Fibroblast of peridontal ligament (primary cell): Measurements from ENCODE around the gene PUM2.
"Not testable (repeated sequence)": the region's sequence is repeated elsewhere in the genome, so short reads cannot be mapped to it uniquely, and the experiment has no call there.

Source experiments
- DNase-seq: peaks from one replicate; pipeline ENCODE4 v3.0.0-alpha.2; 2010; ENCODE audit errors: extremely low read depth

The PUM2 gene

DNA sequence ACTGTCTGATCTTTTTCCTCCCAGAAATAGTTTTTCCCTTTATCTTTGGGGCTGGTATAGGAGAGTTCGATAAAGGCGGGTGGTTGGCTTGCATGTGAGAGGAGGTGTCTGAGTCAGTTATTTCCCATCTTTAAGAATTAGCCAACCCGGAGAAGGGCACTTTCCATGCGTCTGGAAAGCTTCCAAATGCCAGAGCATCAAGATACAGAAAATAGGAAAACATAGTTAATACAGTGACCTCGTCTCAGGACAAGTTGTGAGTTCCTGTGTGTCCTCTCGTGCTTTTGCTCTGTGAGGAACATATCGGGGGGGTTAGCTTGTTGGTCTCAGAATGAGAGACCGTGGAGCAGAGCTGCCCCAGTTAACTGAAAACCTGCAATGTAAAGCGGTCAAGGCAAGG is 18.7 kb upstream of the PUM2 start:
- no peak for DNase-seq

DNA sequence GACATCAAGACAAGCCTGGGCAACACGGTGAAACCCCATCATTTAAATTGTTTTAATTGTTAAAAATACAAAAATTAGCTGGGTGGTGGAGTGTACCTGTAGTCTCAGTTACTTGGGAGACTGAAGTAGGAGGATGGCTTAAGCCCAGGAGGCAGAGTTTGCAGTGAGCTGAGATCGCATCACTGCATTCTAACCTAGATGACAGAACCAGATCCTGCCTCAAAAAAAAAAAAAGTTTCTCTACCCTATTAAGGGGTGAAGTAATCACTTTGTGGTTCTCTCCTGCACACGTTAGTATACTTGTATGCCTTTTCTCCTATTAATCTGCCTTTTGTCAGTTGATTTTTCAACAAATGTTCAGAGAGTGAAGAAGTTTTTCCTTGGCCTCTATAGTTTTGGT is 18.1 kb upstream of the PUM2 start:
- no peak for DNase-seq

DNA sequence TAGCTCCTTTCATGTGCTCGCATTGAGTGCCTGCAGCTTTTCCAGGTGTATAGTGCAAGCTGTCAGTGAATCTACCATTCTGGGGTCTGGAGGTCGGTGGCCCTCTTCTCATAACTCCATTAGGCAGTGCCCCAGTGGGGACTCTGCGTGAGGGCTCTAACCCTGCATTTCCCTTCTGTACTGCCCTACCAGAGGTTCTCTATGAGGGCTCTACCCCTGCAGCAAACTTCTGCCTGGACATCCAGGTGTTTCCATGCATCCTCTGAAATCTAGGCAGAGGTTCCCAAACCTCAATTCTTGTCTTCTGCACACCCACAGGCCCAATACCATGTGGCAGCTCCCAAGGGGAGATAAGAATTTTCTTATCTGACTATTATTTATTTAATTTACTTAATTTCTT is 17.3 kb upstream of the PUM2 start:
- DNase-seq, result not testable (repeated sequence)

DNA sequence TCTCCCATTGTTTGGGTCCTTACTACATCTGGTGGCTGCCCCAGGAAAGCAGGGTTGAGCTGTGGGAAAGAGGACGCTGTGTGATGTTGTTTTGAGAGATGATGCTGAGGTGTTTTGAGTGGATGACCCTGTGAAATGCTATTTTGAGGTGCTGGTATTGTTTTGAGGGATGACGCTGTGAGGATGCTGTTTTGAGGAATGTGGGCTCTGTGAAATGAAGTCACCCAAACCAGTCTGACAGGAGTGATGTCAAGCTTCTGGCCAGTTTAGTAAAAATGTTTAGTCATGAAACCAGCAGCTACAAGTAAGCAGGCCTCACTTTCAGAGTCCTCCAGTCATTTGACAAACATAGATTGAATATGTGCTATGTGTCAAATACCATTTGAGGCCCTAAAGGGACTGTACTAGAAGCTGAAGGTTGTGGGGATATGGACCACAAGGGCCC is 16.1 kb upstream of the PUM2 start:
- DNase-seq, result no peak

DNA sequence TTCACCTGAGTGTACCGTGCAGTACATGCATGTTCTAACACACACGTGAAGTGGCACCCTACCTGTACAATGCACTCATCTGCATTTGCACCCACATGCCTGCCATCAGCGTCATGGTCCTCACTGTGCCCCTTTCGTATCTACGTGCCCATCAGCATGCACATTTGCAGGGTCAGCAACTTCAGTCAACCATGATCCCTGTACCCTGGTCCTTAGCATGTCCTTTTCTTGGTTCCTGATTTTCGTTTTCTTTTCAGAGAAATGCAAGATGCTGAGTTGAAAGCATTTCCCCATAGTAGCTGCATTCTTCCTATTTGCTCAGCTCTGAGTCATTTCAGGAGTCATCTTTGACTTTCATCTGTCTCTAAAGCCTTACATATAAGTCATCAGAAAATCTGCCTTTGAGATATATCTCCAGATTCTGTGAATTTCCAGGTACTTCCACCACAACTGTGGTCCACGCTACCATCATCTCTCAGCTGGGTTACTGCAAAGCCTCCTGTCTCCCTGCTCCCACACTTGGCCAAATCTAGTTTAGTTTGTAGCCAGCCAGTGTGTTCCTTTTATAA is 14.7 kb upstream of the PUM2 start:
- peak; percentile 82 for DNase-seq

DNA sequence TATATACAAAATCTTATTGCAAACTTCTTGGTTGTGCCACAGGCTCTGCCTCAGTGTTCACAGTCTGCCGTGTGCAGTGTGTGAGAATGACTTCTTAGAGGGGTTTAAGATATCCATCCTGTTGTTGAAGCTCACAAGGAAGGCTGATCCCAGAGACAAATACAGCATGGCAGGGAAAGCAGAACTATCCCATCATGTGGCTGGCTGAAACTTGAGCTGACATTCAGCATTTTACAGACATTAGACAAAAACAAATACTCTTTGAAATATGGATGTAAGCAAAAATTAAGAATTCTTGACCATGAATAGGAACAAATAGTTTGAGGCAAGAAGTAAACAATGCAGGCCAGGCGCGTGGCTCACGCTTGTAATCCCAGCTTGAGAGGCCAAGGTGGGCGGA is 12.9 kb upstream of the PUM2 start:
- DNase-seq, result no peak

DNA sequence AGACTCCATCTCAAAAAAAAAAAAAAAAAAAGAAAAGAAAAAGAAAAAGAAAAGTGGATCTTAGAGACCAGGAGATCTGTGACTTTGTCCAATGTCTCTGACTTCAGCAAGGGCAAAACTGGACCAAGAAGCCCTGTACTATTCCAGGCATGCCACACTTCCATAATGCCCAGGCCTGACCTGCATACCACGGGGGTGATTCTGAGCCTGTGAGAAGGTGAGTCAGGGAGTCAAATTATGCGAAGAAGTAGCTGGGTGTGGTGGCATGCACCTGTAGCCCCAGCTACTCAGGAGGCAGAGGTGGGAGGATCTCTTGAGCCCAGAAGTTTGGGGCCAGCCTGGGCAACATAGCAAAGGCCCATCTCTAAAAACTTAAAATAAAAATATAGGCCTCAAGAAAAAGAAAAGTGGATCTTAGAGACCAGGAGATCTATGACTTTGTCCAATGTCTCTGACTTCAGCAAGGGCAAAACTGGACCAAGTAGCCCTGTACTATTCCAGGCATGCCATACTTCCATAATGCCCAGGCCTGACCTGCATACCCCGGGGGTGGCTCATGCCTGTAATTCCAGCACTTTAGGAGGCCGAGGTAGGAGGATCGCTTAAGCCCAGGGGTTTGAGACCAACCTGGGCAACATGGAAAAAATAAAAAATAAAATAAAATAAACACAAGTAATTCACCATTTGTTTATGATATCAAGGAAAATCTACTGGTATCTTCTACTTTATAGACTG is 12.2 kb upstream of the PUM2 start:
- no peak for DNase-seq

DNA sequence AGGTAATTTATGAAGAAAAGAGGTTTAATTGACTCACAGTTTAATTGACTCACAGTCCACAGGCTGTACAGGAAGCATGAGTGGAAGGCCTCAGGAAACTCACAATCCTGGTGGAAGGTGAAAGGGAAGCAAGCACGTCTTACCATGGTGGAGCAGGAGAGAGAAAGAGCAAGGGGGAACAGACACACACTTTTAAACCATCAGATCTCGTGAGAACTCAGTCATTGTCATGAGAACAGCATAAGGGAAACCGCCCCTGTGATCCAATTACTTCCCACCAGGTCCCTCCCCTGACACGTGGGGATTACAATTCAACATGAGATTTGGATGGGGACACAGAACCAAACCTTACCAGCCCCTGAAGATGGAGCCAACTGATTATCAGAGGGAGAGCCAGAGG is 11.2 kb upstream of the PUM2 start:
- DNase-seq, result no peak

DNA sequence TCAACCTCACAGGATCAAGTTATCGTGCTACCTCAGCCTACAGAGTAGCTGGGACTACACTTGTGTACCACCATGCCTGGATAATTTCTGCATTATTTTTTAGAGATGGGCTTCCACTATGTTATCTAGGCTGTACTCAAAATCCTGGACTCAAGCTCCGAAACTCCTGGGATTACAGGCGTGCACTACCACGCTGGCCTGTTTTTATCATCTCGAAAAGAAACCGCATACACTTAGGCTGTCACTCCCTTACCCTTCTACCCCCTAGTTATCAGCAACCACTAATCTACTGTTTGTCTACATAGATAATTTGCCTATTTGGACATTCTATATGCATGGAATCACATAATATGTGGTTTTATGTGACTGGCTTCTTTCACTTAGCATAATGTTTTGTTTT is 8.5 kb upstream of the PUM2 start:
- DNase-seq, result no peak

DNA sequence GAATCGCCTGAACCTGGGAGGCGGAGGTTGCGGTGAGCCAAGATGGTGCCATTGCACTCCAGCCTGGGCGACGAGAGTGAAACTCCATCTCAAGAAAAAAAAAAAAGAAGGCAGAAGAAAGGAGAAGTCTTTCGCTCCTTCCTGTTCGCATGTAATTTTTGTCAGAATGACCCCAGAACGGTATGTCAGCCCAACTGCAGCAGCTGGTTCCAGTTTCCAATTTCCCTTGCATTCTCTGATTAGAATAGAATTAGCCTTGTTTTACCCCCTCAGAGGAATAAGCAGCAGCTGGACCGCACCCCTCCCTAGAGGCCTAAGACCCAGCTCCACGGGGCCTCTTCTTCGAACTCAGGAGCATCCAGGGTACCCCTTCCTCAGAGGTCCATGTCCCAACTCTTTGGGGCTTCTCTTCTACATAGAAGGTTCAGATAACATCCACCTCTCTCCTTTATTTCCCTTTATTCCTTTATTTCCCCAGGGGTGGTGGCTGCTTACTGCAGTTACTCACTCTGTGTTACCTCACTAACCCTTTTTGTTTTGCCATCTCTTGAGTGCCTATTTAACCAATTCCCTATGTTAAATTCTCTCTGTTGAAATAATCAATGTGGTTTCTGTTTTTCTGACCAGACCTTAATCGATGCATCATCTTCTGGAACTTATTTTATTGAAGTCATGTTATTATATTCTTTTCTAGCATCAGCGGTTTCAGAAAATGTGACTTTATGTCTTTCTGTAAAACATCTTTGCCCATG is 7.2 kb upstream of the PUM2 start:
- DNase-seq, result peak; percentile 54

DNA sequence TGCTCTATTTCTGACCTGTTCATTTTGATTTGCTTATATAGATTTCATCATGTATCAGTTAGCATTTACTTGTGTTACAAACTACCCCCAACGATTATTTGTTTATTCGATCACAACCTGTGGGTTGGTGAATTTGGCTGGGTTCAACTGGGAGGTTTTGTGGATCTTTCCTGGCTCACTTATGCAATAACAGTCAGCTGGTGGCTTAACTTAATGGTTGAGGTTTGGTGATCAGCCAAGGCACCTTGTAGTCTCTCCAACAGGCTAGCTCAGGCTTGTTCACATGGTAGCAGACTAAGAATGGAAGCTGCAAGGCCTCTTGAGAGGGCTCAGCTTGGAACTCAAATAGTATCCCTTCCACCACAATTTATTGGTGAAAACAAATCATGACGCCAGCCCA is 5.4 kb upstream of the PUM2 start:
- DNase-seq, result peak; percentile 97

DNA sequence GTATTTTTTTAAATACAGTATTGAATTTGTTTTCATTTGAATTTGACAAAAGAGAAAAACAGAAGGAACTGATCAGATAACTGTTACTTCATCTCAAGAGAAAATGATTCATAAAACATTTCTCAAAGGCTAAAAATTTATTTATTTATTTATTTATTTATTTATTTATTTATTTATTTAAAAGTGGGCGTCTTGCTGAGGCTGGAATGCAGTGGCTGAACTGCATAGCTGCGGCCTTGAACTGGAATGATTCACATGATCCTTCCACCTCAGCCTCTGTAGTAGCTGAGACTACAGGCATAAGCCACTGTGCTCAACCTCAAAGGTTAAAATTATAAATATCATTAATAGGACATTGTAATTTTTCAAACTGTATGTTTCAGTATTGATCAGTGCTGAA is 4.5 kb upstream of the PUM2 start:
- no peak for DNase-seq

DNA sequence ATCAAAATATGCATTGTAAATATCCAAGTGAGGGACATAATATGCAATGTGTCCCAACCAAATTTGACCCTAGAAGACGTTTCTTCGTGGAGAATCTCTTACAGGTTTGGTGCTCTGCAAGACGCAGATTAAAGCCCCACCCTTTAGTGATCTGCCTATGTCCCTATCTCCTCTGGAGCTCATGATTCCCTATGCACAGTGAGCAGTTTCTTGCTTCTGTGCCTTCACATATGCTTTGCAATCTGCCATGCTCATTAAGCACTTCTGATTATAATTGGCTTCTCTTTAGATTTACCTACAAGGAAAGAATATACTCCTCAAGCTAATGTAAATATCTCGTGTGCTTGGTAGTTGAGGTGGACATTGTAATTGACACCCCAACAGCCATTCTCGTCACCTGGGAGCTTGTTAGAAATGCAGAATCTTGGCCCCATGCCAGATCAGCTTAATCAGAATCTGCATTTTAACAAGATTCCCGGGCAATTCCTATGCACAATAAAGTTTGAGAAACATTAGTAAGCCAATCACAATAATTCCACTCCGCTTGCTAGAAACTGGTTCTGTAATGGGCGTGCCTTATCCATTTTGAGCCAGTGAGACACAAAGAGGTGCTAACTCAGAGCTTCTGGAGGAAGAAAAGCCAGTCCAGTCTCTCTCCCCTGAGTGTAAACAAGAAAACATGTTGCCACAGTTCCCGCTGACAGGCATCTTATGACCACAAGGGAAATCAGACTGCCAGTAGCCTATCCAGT is 2.8 kb upstream of the PUM2 start:
- DNase-seq, result no peak

DNA sequence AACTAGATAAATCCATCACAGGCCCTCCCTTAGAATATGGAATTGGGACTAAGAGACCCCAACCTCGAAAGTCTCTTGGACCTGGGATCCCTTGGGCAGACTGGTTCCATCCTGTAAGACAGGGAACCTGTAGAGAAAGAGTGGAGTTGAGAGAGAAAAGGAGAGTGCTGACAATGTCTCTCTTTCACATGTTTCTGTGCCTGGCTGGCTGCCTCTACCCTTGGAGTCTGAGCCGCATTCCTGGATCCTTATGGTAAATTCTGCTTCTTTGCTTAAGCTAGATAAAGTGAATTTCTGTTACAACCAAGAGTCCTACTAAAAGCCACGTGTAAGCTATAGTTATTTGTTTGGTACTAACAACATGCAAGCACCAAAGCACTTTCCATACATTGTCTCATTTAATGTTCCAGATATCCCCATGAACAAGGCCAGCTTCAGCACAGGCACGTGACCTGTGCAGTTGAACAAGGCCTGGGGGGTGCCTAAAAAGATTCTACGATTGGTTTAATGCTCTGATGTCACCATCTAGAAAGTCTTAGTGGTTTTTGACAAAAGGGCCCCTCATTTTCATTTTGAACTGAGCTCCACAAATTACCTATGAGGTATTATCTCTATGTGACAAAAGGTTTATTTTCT is 2.1 kb upstream of the PUM2 start:
- DNase-seq, result no peak

DNA sequence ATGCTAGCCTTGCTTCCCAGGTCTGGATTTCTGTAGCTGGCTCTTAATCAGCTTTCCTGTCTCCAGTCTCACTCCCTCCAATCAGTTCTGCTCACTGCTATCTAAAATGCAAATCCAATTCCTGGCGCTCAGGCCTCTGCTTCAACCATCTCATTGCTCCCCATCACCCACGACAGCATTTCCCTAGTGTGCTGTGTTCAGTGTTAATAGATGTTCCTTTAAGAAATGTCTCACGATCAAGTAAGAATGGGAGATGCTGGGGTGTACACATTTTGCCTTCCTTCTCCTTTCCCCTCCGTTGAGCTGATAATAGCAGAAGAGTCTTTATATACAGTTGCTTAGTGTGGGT is 1.6 kb upstream of the PUM2 start:
- no peak for DNase-seq

DNA sequence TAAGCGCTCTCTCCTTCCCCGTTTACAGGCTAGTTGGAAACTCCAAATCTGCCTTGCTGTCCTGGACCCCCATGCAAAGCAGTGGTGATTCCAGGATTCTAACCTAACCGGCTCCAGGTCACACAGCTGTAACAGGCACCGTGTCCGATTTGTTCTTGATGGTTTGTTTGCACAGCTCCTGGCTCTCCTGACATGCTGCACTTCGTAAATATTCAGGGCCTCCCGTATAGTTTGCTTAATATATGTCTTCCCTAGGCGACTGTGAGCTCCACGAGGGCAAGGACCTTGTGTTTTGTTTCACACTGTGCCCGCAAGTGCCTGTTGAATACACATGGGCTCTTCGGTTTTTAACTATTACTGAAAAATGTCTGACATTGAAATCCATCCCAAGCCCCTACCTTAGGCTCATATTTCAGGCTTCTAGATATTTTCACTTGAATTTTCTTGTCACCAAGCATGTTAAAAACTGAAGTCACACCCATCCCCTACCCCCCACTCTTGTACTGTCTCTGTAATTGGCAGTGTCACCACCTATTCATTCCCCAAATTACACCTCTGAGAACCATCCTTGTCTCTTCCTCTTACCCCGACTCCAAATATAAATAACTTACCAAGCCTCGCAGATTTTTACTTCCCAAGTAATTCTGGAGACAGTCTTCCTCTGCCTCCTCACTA is 1.0 kb upstream of the PUM2 start:
- DNase-seq, result no peak

DNA sequence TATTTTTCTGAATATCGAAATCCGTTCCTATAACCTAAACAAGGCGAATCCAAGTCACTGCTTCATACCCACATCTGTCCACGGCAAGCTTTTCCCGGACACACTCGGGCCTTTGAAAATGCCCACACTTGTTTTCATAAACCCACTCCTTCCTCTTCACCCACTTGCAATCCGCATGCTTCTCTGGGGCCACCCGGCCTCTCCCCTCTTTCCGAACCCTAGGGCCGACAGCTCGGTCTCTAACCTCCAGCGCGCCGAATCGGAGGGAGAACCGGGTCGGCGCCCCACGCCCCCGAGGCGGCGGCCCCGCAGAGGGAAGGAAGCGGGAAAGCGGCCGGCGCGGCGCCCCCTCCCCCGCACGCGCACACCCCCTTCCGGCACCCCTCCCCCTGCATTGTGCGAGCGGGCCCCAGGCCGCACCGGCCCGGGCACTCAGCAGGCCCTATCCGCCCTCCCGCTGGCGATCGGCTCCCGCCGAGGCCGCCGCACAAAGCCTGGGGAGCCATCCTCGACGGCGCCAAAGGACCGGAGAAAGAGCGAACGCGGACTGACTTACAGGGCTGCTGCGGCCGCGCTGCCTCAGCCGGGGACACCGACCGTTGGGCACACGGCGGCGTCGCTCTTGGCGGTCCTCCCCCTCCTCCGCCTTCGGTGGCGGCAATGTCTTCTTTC is 467 bp downstream of the PUM2 start:
- DNase-seq, result no peak

DNA sequence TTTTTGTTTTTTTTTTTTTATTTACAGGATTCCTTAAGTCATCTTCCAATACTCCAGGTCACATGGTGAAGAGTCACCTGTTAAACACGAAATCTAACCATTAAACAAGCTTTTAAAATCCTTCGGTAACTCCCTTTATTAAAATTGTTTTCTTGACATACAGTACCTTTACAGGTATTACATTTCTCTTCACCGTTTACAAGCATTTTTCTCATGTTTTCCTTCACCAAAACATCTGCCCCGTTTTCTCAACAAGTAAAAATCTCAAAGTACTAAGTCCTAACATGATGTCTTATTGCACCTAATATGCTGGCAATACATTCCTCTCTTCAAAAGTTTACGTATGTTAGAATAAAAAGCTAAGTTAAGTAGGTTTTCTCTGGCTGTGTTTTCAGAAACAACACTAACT is 1.1 kb downstream of the PUM2 start:
- no peak for DNase-seq

DNA sequence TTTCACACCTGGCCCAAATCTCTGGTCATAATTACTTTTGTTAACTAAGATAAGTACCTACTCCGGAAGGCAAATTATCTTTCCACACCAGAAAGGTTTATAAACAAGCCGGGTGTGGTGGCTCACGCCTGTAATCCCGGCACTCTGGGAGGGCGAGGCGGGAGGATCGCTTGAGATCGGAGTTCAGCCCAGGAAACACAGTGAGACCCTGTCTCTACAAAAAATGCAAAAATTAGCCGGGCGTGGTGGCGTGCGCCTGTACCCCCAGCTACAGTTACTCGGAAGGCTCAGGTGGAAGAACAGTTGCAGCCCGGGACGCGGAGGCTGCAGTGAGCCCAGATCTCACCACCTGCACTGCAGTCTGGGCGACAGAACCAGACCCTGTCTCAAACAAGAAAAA is 2.1 kb downstream of the PUM2 start:
- no peak for DNase-seq

DNA sequence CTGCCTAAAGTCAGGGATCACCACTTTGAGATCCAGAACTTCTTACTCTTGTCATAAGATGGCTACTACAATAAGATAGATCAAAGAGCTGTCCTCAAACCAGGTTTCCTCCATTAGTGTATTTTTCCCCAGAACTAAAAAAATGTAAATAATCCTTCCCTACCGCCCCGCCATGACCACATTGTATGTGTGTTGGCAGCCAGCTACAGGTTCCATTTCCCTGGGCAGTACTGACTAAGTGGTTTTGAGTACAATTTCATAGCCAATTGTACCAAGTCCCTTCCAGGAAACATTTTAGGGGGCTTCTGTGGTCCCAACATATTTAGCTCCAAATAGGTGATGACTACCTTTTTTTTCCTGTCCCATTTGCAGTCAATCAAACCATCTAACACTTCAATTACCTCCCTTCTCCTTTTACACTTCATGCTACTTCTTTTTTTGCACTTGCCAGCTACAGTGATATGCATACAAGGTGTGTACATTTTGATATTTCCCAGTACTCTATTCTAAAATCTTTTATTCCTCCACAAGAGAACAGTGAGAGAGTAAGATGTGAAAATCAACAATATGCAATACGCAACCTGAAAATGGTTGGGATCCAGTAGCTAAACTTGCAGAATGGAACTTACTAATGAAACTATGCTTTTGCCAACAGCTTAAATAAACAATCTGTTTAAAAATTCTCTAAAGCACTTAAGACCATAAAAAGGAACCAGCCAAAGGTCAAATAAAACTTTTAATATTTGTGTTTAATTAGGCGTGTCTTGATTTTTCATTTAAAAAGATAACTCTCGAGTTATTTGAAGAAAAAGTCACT is 3.9 kb downstream of the PUM2 start:
- DNase-seq, result no peak
